HG02610 (cell line): ENCODE results near the gene LYZ.

Experiments
- ATAC-seq: cut with Tn5 transposase; IDR thresholded peaks from one replicate; pipeline ENCODE4 v1.9.1; 2021; ENCODE audit warnings: mild to moderate bottlenecking, moderate library complexity; ENCODE audit not compliant: unreplicated experiment

The LYZ gene

GRCh38 chr12:69383074-69383473, 34.9 kb downstream of the LYZ start:
- ATAC-seq, result no peak

DNA sequence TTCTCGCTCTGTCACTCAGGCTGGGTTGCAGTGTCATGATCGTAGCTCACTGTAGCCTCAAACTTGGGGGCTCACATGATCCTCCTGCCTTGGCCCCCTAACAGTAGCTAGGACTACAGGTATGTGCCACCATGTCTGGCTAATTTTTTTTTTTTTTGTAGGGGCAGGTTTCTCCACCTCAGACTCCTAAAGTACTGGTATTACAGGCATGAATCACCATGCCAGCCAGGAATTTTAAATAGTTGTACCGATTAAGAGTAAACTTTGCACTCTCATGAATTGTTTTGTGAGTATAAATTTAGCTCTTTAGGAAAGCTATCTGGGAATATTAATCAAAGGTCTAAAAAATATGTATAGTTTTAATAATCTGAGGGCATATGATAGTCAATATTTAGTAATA, 36.9 kb downstream of the LYZ start:
- ATAC-seq, result no peak

DNA sequence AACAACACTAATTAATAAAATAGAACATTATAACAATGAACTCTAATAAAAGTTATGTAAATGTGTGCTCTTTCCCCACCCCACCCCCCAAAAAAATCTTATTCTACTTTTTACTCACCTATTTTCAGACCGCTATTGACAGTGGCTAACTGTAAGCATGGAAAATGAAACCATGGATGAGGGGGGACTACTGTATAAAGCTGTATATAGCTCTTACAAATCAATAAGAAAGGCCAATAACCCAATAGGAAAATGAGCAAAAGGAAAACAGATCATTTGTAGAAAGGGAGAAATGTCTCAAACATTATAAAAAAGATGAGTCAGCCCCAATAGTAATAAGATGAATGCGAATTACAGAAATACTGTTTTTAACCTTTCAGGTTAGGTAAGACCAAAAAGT, 38.7 kb downstream of the LYZ start:
- no peak for ATAC-seq

GRCh38 chr12:69388371-69388770, 40.2 kb downstream of the LYZ start:
- no peak for ATAC-seq

DNA sequence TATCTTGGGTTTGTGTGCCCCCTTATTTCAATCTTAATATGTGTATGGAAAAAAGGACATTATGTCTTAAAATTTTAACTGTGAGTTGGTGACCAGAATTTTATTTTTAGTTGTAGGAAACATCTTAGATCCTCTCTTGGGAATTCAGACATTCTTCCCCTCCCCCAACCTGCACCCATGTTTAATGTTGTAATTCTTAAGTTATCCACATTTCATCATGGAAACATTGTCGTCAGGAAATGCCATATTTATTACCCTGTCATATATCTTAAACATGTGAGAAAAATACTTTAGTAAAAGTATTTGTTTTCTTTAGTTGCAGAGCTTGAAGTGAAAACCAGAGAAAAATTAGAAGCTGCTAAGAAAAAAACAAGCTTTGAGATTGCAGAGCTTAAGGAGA, 41.6 kb downstream of the LYZ start:
- no peak for ATAC-seq

- ATAC-seq, result peak; percentile 99
These were observed 44.2 kb downstream of the LYZ start for GRCh38 chr12:69392179-69392928.

DNA sequence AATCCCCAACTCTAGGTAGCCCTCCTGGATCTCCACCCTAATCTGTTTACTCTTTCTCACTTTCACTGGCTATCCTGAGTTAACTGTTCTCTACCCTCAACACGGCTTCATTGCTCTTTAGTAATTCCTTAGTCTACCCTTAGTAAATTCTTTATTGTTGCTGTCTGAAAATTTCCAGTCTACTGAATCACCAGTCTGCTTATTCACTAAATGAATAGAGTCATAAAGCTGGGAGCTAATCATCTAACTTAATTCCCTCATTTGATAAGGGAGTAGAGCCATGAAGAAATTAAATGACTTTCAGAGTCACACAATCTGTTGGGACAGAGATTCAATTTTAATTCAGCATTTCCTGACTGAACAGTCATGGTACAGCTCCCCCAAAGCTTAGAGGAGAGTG, 47.9 kb downstream of the LYZ start:
- ATAC-seq, result no peak

DNA sequence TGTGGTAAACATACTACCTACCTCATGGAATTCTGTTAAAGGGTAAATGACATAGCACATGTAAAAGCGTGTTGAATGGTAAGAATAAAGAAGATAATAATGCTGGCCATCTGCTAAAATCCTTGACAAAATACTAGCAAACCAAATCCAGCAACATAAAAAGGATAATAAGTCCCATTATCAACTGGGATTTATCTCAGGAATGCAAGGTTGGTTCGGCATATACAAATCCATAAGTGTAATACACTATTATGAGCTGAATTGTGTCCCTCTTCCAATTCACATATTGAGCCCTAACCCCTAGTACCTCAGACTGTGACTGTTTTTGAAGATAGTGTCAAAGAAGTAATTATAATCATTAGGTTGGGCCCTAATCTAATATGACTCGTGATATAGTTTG, 48.8 kb downstream of the LYZ start:
- no peak for ATAC-seq

GRCh38 chr12:69397978-69398377, 49.8 kb downstream of the LYZ start:
- ATAC-seq, result no peak

DNA sequence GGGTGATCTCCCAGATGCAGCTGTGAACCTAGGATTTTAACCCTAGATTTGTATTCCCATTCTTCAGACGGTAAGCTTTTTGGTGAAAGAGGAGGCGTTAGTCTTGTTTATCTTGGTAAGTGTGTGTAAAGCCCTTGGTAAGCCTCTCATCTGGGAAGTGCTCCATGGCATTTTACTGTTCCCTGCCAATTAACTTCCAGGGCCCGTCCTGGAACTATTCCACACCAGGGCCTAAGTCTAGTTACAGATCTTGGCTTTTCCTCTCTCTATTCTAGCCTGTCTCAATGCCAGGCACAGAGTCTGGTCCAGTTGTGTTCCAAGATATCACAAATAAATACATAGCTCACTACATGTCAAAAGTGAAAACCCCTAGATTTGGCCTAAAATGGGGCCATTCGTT, 53.8 kb downstream of the LYZ start:
- no peak for ATAC-seq
